ENCODE data around the gene ZDHHC18. TPM values are rescaled to one million over a fixed set of nuclear protein-coding genes. Genes with fewer than 3 reads are reported as not detected.
"Not testable (repeated sequence)": the region's sequence is repeated elsewhere in the genome, so short reads cannot be mapped to it uniquely, and the experiment has no call there.

ZDHHC18 gene
- total RNA-seq, 1 experiment from 2014 or later, result 21.3 TPM

DNA sequence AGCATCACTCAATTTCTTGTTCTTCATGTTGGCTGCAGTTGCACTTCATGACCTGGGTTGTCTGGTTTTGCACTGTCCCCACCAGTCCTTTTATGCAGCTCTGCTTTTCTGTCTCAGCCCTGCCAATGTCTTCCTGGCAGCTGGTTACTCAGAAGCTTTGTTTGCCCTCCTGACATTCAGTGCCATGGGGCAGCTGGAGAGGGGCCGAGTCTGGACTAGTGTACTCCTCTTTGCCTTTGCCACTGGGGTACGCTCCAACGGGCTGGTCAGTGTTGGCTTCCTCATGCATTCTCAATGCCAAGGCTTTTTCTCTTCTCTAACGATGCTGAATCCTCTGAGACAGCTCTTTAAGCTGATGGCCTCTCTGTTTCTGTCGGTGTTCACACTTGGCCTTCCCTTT lies 32.1 kb upstream of the ZDHHC18 start:
- no TSS peak for BruUV-seq (replicated peaks)
- CTCF ChIA-PET, result no interaction called here

DNA sequence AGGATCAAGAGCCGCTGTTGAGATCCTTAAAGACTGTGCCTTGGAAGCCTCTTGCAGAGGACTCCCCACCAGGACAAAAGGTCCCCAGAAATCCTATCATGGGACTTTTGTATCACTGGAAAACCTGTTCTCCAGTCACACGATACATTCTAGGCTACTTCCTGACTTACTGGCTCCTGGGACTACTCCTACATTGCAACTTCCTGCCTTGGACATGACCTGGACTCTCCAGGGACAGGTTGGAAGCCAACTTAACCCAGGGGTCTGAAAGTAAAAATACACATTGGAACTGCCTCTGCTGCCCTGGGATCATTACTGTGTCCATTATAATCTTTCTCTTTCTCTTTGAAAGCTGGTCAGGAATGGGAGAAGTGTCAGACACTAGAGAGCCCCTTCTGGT lies 28.9 kb upstream of the ZDHHC18 start:
- DNase-seq, result no peak
- Histone ChIP-seq H3K4me1 (no peaks in the 10 kb centered on the region), H3K9me3 (no peaks in the 10 kb centered on the region), H3K27me3 (replicated peaks; ENCODE audit: control insufficient read depth, insufficient read depth, low read length) (no peaks in the 10 kb centered on the region), H3K4me3 (ENCODE audit: low read depth, low read length) (no peak overlapping the region), H3K36me3 (ENCODE audit: control insufficient read depth, insufficient read depth, low read length) (no peaks in the 10 kb centered on the region)
- H3K27me3 Mint-ChIP-seq (ENCODE audit: insufficient read depth, unreplicated experiment), result no peaks in the 10 kb centered on the region
- CTCF ChIA-PET, result no interaction called here
- intact Hi-C loops (cut with micrococcal nuclease; ENCODE audit: unreplicated experiment), result no loop called here
- POLR2A ChIA-PET, result no interaction called here
- no TSS peak for BruUV-seq (replicated peaks)
- H3K4me1 Mint-ChIP-seq (ENCODE audit: low read depth, unreplicated experiment), result no peaks in the 10 kb centered on the region
- no peak overlapping the region for H3K27ac Mint-ChIP-seq (ENCODE audit: unreplicated experiment)
- no peak overlapping the region for H3K4me3 Mint-ChIP-seq (ENCODE audit: unreplicated experiment)
- no peak for TF ChIP-seq CTCF (IDR thresholded peaks at IDR 0.05; ENCODE audit: insufficient read depth in 1 of 2, low read depth in 1 of 2, low read length in 1 of 2, severe bottlenecking in 1 of 2, unreplicated experiment in 1 of 2)
- H3K36me3 Mint-ChIP-seq (ENCODE audit: insufficient read depth, unreplicated experiment), result peaks cover 12% of the 10 kb centered on the region
- no peaks in the 10 kb centered on the region for H3K9me3 Mint-ChIP-seq (ENCODE audit: unreplicated experiment)

More for the DNA sequence above, 32.1 kb upstream of the ZDHHC18 start:
- no peak for DNase-seq
- Mint-ChIP-seq H3K4me1 (ENCODE audit: low read depth, unreplicated experiment) (peaks cover 9% of the 10 kb centered on the region), H3K4me3 (ENCODE audit: unreplicated experiment) (no peak overlapping the region), H3K27ac (ENCODE audit: unreplicated experiment) (no peak overlapping the region), H3K27me3 (ENCODE audit: insufficient read depth, unreplicated experiment) (no peaks in the 10 kb centered on the region), H3K9me3 (ENCODE audit: unreplicated experiment) (no peaks in the 10 kb centered on the region), H3K36me3 (ENCODE audit: insufficient read depth, unreplicated experiment) (peaks cover 12% of the 10 kb centered on the region)
- POLR2A ChIA-PET, result interaction anchor here (0.6 to 0.9 kb wide), 2 partner anchors 14 to 192 kb away, joined by 3 to 4 read pairs; no protein-coding TSS in a partner anchor
- H3K4me1 ChIP-seq, result no peaks in the 10 kb centered on the region
- H3K27me3 ChIP-seq (replicated peaks; ENCODE audit: control insufficient read depth, insufficient read depth, low read length), result no peaks in the 10 kb centered on the region
- H3K9me3 ChIP-seq, result no peaks in the 10 kb centered on the region
- intact Hi-C loops (cut with micrococcal nuclease; ENCODE audit: unreplicated experiment), result no loop called here
- H3K4me3 ChIP-seq (ENCODE audit: low read depth, low read length), result no peak overlapping the region
- no peaks in the 10 kb centered on the region for H3K36me3 ChIP-seq (ENCODE audit: control insufficient read depth, insufficient read depth, low read length)
- TF ChIP-seq CTCF (IDR thresholded peaks at IDR 0.05; ENCODE audit: insufficient read depth in 1 of 2, low read depth in 1 of 2, low read length in 1 of 2, severe bottlenecking in 1 of 2, unreplicated experiment in 1 of 2), result no peak

- H3K9me3 ChIP-seq, result no peaks in the 10 kb centered on the region
- H3K36me3 ChIP-seq (ENCODE audit: control insufficient read depth, insufficient read depth, low read length), result no peaks in the 10 kb centered on the region
- no peak overlapping the region for H3K27ac Mint-ChIP-seq (ENCODE audit: unreplicated experiment)
- TF ChIP-seq CTCF (IDR thresholded peaks at IDR 0.05; ENCODE audit: insufficient read depth in 1 of 2, low read depth in 1 of 2, low read length in 1 of 2, severe bottlenecking in 1 of 2, unreplicated experiment in 1 of 2), result no peak
- H3K4me3 Mint-ChIP-seq (ENCODE audit: unreplicated experiment), result no peak overlapping the region
- H3K9me3 Mint-ChIP-seq (ENCODE audit: unreplicated experiment), result no peaks in the 10 kb centered on the region
- DNase-seq, result no peak
- H3K36me3 Mint-ChIP-seq (ENCODE audit: insufficient read depth, unreplicated experiment), result peaks cover 5% of the 10 kb centered on the region
- no peaks in the 10 kb centered on the region for H3K27me3 ChIP-seq (replicated peaks; ENCODE audit: control insufficient read depth, insufficient read depth, low read length)
- H3K4me3 ChIP-seq (ENCODE audit: low read depth, low read length), result no peak overlapping the region
- intact Hi-C loops (cut with micrococcal nuclease; ENCODE audit: unreplicated experiment), result no loop called here
- no TSS peak for BruUV-seq (replicated peaks)
- H3K4me1 ChIP-seq, result no peaks in the 10 kb centered on the region
- CTCF ChIA-PET, result no interaction called here
- H3K27me3 Mint-ChIP-seq (ENCODE audit: insufficient read depth, unreplicated experiment), result no peaks in the 10 kb centered on the region
- POLR2A ChIA-PET, result no interaction called here
- H3K4me1 Mint-ChIP-seq (ENCODE audit: low read depth, unreplicated experiment), result no peaks in the 10 kb centered on the region
Observed at GRCh38 chr1:26799479-26800142, 26.9 kb upstream of the ZDHHC18 start.

DNA sequence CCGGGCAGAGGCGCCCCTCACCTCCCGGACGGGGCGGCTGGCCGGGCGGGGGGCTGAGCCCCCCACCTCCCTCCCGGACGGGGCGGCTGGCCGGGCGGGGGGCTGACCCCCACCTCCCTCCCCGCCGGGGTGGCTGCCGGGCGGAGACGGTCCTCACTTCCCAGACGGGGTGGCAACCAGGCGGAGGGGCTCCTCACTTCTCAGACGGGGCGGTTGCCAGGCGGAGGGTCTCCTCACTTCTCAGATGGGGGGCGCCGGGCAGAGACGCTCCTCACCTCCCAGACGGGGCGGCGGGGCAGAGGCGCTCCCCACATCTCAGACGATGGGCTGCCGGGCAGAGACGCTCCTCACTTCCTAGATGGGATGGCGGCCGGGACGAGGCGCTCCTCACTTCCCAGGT lies 22.6 kb upstream of the ZDHHC18 start:
- H3K4me3 Mint-ChIP-seq (ENCODE audit: unreplicated experiment); POLR2A ChIA-PET; H3K4me1 Mint-ChIP-seq (ENCODE audit: low read depth, unreplicated experiment); H3K4me3 ChIP-seq (ENCODE audit: low read depth, low read length); DNase-seq; H3K36me3 Mint-ChIP-seq (ENCODE audit: insufficient read depth, unreplicated experiment); H3K27me3 Mint-ChIP-seq (ENCODE audit: insufficient read depth, unreplicated experiment); H3K9me3 Mint-ChIP-seq (ENCODE audit: unreplicated experiment); BruUV-seq (replicated peaks); intact Hi-C loops (cut with micrococcal nuclease; ENCODE audit: unreplicated experiment); H3K36me3 ChIP-seq (ENCODE audit: control insufficient read depth, insufficient read depth, low read length); H3K4me1 ChIP-seq; H3K27me3 ChIP-seq (replicated peaks; ENCODE audit: control insufficient read depth, insufficient read depth, low read length); H3K9me3 ChIP-seq; H3K27ac Mint-ChIP-seq (ENCODE audit: unreplicated experiment); CTCF ChIA-PET: not testable (repeated sequence)
